NCI-H526 (cell line): Measurements from ENCODE around the gene GPS1.

Experiments used
- DNase-seq, 2 experiments: peaks; one replicate each; lab custom pipeline; 2025; lab: John Stamatoyannopoulos, UW

GPS1 gene

DNA sequence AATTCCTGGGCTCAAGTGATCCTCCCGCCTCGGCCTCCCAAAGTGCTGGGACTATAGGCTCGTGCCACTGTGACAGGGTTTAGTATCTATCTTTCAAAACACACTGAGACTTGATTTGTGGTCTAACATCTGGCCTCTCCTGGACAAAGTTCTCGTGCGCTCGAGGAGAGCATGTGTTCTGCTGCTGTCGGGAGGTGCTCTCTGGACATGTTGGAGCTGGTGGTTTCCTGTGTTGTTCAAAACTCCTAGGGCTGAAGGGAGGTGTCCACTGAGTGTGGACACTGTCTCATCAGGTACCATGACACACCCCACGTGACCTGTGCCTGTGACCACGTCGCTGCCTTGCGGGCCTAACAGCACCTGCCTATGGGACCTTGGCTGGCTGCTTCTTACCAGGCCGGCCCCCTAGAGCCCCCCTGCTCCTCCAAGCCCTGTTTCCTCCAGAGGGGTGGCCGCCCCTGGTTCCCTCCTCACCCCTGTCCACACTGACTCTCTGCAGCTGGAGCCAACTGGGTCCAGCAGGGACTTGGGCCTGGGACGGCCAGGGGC, 5.7 kb upstream of the GPS1 start:
- no peak for DNase-seq

DNA sequence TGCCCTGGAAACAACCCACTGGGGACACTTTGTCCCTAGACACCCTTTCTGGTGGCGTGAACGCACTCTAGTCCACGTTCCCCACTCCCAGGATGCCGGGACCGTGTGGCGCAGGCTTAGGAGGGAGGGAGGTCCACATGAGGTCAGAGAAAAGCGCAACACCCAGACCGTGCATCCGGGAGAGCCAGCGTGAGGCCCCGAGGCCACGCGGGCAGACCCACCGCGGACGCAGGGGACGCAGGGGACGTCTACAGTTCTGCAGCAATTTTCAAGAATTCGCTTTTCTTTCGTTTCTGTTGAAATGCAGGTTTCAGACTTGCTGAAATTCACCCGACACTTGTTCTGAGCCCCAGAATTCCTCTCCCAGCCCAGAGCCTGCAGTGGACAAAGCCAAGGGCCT, 4.8 kb upstream of the GPS1 start:
- no peak for DNase-seq

DNA sequence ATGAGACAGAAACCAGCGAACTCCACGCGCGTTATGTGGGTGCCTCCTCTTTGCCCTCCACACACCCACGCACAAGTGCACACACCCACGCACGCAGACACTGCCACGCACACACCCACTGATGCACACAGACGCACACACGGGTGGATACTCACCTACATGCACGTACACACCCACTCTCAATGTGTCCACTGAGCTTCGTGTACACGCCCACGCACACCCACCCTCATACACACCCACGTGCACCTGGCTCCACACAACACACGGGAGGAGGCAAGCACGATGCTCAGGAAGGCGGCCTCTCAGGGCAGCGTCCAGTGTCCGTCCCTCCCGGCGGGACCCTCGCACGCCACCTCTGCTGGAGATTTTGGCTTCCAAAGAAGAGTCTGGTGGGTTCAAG, 4.3 kb upstream of the GPS1 start:
- no peak for DNase-seq

DNA sequence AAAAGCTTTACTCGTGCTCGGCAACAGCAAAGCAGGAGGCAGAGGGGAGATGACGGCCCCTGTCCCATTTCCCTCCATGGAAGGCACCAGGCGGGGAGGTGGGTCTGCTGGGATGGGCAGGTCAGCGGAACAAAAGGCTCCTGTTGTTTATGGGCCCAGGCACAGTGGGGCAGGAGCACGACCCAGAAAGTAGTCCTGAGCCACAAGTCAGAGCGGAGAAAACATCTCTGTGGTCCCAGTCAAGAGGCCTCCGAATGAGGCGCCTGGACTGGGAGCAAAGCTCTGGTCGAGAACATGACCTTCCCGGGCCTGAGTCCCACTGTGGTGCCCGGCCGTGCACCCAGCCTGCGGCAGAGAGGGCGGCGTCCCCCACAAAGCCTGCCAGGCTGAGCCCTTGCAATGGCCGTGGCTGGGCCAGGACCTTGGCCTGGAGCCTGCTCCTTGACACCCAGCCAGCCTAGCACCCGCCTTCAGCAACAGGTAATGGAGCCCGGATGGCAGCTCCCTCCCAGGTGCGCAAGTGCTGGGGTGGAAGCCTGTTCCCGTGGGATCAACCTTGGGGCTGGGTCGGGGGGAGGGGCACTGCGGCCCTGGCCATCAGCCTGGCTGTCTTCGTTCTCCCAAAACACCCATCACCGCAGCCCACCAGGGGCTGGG, 3.7 kb upstream of the GPS1 start:
- DNase-seq, result no peak

DNA sequence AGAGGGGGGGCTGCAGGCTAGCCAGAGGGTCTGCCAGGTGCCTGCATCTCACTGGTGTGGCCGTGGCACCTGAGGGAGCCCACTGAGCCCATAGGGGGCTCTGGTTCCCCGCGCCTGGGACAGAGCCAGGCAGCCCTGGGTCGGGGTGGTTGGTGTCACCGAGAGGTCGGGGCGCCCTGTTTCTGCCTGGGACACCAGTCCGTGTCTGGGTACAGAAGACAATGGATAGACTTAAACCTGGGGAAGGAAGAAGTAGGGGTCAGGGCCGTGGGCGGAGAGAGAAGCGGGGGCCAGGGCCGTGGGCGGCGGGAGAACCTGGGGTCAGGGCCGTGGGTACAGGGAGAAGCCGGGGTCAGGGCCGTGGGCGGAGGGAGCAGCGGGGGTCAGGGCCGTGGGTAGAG, 3.1 kb upstream of the GPS1 start:
- DNase-seq, result no peak

DNA sequence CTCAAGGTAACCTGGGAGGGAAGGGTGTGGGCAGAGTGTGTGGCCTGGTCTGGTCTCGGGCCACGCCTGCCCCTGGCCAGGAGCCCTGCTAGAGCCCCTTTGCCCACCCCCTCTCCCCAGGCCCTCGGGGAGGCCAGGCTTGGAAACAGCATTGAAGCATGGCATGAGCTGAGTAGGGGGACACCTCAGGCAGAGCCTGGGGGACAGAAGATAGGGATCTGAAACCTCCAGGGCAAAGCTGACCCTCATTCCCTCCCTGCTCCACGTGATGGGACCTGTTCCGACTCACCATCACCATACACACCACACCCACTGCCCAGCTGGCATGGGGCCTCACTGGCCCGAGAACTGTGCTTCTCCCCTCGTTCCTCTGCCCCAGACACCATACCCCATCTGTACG, 2.6 kb upstream of the GPS1 start:
- no peak for DNase-seq

DNA sequence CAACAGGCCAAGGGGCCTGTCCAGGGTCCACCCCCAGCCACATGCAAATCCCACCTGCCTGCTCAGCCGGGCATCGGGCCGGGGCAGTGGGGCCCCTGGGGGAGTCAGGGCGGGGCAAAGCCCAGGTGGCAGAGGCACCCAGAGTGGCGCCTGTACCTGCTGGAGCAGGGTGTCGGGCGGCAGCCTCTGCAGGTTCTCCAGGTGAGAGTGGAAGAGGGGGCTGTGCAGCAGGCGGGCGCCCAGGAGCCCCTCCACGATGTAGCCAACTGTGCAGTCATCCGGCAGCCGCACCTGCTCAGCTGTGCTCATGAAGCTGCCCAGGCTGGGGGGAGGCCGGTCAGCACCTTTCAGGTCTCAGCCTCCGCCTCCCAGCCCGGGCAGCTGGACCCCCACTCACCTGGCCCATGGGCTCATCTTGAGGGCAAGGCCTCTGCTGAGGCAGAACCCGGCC, 2.2 kb upstream of the GPS1 start:
- no peak for DNase-seq

DNA sequence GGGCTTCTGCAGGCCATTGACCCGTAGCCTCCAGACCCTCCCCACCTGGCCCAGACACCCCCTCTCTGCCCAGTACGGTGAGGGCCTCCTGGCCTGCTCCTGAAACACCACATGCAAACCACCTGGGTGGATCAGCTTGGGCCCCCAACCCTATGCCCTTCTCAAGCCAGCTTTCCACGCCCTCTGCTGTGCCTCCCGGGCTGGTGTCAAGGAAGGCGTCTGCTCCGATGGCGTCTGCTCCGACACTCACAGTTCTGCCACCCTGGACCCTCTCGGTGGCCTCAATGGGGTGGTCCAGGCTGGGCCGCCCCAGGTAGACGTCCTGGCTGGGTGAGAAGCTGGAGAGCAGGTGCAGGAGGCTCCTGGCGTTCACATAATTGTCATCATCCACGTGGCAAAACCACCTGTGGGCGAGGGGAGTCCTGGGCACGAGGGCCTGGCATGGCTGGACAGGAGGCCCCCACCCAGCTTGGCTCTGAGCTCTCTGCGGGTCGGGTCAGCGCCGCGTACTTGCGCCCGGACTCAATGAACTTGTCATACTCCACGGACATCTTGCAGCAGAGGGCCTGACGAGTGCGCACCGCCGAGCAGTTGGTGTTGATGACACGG, 1.4 kb upstream of the GPS1 start:
- no peak for DNase-seq

DNA sequence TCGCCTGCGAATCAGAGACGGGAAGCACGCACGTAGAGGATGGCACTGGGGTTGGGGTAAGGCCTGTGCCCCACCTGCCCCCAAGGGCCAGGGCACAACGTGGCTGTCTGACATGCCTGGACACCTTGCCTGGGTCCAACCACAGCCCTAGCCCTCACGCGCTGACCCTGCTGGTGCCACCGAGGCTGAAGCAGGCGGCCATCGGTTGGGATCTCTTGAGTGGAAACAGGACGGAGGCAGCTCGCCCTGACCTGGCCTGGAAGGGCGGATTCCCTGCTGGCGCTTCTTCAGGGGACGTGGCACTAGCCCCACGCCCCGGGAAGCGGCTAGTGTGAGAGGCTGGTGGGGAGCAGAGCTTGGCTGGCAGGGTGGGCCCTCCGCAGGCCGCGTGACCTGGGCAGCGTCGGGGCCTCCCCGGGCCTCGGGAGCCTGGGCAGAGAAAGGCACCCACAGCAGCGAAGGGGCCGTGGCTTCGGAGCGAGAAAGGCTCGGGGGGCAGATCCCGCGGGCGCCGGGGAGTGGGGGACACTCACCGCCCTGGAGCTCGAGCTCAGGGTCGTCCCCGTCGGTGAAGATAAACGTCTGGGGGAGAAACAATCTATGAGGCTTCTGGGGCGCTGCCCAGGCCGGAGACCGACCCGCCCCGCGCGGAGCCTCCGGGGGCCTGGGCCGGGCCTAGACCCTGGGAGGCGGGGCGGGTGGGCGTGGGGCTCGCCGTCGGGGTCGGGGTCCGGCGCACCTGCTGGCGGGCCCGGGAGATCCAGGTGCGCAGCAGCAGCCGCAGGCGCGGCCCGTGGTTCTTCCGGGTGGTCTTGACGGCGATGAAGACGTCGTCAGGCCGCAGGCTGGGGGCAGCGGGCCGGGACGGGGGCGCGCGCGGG, 697 bp upstream of the GPS1 start:
- no peak for DNase-seq

DNA sequence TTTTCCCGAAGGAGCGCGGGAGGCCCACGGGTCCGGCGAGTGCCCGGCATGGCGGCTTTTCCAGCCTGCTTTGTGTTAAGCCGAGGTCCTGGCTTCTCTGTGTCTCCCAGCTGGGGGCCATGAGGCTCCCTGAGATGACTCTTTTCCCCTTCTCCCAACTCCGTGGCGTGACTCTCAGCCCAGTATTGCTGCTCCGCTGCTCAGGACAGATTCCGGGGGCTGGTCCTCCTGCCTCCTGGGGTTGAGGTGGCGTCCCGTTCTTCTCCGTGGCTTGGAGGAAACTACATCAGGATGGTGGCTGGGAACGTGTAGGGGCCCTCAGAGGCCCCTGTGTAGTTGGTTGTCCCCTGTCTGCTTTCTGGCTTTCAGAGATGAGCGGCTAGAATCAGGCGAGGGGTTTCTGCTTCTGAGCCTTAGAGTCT, 951 bp downstream of the GPS1 start:
- no peak for DNase-seq

DNA sequence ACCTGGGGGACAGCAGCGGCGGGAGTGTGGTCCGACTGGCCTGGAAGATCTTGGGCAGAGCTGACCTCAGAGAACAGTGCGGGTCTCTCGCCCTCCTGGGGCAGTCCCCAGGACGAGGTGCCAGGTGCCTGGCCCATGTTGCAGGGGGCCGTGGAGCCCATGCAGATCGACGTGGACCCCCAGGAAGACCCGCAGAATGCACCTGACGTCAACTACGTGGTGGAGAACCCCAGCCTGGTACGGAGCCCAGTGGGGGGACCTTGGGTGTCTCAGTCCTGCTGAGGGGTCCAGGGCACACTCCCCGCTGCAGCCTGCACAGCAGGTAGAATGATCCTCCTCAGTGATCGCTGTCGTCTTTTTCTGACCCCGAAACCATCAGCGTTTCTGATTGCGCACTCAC, 1.4 kb downstream of the GPS1 start:
- no peak for DNase-seq

DNA sequence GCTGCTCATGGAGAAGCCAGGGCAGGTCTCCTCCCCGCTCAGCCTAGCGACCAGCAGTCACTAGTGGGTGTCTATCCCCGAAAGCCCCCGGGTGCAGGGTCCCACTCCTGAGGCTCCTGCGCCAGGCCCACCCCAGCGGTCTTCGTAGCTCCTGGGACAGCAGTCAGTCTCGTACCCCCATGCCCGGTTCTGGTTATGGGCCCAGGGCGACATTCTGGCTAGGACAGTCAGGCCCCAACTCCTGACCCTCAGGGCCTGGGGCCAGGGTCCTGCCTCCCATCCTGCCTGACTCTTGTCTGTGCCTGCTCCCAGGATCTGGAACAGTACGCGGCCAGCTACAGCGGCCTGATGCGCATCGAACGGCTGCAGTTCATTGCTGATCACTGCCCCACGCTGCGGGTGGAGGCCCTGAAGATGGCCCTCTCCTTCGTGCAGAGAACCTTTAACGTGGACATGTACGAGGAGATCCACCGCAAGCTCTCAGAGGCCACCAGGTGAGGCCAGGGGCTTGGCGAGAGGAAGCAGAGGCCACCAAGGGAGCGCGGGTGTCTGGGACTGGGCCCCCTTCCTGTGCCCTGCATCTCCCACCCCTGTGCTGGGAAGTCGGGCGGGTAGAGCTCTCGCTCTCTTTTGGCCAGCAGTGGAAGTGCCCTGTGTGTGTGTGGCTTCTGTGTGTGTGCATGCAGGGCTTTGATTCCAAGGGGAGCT, 2.0 kb downstream of the GPS1 start:
- DNase-seq, result no peak

DNA sequence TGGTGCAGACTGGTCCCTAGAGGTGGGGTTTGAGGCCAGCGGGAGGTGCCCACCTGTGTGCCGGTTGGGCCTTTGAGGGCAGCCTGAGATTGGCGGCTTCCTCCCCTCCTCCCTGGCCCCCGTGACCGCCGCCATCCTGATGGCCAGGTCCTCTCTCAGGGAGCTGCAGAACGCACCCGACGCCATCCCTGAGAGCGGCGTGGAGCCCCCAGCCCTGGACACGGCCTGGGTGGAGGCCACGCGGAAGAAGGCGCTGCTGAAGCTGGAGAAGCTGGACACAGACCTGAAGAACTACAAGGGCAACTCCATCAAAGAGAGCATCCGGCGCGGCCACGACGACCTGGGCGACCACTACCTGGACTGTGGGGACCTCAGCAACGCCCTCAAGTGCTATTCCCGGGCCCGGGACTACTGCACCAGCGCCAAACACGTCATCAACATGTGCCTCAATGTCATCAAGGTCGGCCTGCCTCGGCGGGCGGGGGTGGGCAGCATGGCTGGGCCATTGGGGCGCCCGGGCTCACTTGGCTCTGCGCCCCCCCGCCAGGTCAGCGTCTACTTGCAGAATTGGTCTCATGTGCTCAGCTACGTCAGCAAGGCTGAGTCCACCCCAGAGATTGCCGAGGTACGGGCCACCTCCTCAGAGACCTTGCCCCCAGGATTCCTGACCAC, 2.8 kb downstream of the GPS1 start:
- DNase-seq, result no peak

DNA sequence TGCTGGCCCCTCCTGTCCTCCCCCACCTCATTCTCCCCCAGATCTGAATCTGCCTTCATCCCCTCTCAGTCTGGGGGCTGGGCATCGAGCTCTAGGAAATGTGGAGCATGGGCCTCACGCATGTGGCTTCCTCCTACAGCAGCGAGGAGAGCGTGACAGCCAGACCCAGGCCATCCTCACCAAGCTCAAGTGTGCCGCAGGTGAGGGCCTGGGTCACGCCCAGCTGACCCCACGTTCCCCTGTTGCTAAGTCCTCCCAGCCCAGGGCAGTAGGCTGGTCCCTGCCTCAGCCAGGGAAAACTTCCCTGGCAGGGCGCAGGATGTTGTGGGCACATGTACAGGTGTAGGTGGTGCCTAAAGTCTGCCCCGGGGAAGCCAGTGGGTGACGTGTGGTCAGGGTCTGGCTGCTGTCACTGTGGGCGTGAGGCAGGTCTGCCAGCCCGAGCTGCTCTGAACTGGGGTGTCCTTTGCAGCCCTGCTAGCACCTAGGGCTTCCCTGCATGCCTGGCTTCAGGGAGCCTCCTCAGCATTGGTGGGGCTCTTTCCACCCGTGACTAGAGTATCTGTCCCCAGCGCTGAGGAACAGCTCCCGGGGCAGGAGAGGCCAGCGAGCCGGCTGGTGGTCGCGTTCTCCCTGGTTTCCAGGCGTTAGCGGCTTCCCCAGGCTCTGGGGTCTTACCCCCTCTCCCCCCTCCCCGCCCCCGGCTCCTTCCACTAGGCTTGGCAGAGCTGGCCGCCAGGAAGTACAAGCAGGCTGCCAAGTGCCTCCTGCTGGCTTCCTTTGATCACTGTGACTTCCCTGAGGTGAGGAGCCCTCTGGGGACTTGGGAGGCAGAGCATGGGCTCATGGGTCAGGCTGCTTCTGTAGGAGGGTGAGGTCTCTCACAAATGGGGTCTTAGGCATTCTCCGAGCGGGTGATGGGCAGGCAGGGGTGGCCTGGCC, 3.6 kb downstream of the GPS1 start:
- no peak for DNase-seq

DNA sequence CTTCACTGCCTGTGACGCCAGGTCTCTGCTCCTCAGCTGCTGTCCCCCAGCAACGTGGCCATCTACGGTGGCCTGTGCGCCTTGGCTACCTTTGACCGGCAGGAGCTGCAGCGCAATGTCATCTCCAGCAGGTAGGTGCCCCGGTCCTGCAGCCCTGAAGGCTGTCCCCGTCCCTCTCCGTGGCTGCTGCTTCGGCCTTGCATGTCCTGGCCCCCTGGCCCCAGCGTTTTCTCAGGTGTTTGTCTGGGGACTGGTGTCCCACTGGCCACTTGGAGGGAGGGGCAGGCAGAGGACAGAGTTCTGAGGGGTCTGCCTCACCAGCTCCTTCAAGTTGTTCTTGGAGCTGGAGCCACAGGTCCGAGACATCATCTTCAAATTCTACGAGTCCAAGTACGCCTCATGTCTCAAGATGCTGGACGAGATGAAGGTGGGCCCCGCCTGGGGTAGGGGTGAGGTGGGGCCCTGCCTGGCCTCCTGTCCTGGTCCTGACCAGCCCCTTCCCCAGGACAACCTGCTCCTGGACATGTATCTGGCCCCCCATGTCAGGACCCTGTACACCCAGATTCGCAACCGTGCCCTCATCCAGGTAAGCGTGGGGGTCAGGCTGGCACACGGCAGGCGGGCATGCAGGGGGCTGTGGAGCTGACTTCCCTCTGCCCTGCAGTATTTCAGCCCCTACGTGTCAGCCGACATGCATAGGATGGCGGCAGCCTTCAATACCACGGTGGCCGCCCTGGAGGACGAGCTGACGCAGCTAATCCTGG, 4.4 kb downstream of the GPS1 start:
- no peak for DNase-seq

DNA sequence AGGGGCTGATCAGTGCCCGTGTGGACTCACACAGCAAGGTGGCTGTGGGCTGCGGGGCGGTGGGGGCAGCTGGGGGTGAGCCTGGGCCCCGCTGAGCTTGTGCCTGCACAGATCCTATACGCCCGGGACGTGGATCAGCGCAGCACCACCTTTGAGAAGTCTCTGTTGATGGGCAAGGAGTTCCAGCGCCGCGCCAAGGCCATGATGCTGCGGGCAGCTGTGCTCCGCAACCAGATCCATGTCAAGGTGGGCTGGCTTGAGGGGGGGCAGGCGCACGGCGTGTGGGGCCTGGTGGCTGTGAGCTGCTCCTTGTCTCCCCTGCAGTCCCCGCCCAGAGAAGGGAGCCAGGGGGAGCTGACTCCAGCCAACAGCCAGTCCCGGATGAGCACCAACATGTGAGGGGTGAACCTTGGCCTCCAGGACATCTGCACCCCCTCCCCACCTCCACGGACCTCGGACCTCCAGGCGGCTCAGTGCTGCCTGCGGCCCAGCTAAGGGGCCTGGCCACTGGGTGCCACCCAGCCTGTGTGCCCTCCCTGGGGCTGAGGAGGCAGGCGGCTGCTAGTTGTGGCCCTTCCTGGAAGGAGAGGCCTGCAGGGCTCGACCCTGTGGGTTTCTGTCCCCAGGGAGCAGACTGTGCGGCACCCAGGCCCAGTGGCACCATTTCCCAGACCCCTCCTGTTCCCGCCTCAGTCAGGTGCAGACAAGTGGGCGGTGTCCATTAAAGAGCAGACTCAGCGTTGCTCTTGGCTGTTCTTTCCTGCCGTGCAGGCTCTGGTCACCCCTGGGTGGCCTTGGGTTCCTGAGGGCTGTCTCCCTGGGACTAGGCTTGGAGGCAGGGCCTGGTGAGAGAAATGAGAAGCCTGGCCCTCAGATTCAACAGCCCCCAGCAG, 5.3 kb downstream of the GPS1 start:
- DNase-seq, result no peak

DNA sequence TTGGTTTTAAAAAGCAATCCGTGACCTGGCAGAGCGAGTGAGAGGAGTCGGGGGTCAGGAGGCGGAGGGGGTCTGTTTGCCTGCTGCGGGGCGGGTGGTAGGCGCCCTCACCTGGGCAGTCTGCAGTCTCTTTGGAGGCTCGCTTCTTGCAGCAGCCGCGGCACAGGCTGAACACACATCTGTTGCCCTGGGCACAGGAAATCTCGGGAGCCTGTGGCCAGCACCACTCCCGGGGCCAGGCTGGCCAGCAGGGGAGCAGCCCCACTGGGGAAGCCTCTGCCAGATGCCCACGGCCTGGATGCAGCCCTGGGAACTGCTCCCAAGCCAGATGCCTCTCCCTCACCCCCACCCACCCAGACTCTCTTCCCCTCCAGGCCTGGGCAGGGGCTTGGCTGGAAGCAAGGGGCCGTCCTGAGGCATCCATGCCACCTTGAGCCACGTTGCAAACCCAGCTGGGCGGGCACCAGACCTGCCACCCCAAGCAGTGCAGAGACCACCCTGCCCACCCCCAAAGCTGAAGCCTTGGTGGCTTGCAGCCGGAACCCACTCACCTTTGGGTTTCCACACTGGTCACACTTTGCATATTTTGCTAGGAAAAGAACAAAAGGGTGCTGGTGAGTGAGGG, 6.6 kb downstream of the GPS1 start:
- DNase-seq, result no peak

DNA sequence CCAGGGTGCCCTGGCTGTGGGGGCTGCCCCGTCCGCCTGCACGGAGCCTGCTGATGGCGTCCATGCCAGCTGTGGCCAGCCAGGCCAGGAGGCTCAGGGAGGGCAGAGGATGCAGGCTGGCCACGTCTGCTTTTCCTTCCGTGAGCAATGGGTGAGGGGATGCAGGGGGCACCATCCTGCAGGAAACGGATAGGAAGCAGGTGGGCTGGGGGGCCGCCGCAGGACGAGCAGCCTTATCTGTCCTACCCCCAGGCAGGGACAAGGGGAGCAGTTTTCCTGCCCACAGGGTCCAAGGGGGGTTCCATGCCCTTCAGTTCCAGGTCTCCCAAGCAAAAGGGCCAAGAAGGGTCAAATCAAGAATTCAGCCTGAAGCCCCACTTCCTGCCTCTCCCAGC, 7.2 kb downstream of the GPS1 start:
- no peak for DNase-seq
